Panc1 (cell line): ENCODE data around the gene OGFOD3. TPM values are rescaled to one million over a fixed set of nuclear protein-coding genes. Genes with fewer than 3 reads are reported as not detected.
A peak's percentile ranks its signal among the peaks of the same experiment; 100 is the strongest.

Source experiments
- ATAC-seq: fragments of 200-7000 bp; cut with Tn5 transposase; 2 replicates; pipeline ENCODE4 v1.9.1; 2020; ENCODE audit warnings: mild to moderate bottlenecking, moderate library complexity
- BruUV-seq: library from RNA; stranded (reverse); fragments of 400-500 nt; replicated peaks from 2 replicates; lab custom pipeline; 2021; lab: Mats Ljungman, UMichigan
- CTCF ChIA-PET: fragments of 300-600 bp; sonication (Branson Sonifier 250); formaldehyde crosslinking; loops from one replicate; lab custom pipeline; 2022; ENCODE audit warnings: antibody characterized with exemption; lab: Charles Lee
- POLR2A ChIA-PET: fragments of 300-600 bp; sonication (Branson Sonifier 250); formaldehyde crosslinking; loops from one replicate; lab custom pipeline; 2022; ENCODE audit warnings: antibody characterized with exemption; lab: Charles Lee
- DNase-seq: peaks from one replicate; pipeline ENCODE4 v3.0.0-alpha.2; 2010; ENCODE audit warnings: low read depth, low spot score
- H3K27ac ChIP-seq: 2 replicates; pipeline ENCODE4 v1.5.1; 2011; ENCODE audit warnings: mild to moderate bottlenecking, low read length, inconsistent platforms
- H3K27me3 ChIP-seq: fragments of 200-500 bp; sonication (Bioruptor generic); 2 replicates; pipeline ENCODE4 v1.6.0; 2014; ENCODE audit warnings: low read length, inconsistent platforms; ENCODE audit not compliant: control insufficient read depth, insufficient read depth
- H3K36me3 ChIP-seq: fragments of 200-500 bp; sonication (Bioruptor generic); 2 replicates; pipeline ENCODE4 v1.5.1; 2014; ENCODE audit warnings: inconsistent platforms, mild to moderate bottlenecking, low read length, moderate library complexity; ENCODE audit not compliant: control insufficient read depth, insufficient read depth
- H3K4me1 ChIP-seq: 2 replicates; pipeline ENCODE4 v1.5.1; 2011; ENCODE audit warnings: inconsistent platforms, mild to moderate bottlenecking, low read length, moderate library complexity; ENCODE audit not compliant: control insufficient read depth, insufficient read depth
- H3K4me3 ChIP-seq, 2 experiments: 2 replicates each; pipeline ENCODE4 v1.5.1; 2011 to 2012; ENCODE audit warnings: low read depth in 2 of 2, low read length in 2 of 2, mild to moderate bottlenecking in 2 of 2, inconsistent platforms in 1 of 2, moderate library complexity in 1 of 2
- H3K9me3 ChIP-seq: fragments of 200-500 bp; sonication (Bioruptor generic); 2 replicates; pipeline ENCODE4 v1.5.1; 2014; ENCODE audit warnings: low read depth, mild to moderate bottlenecking, inconsistent platforms, low read length, moderate library complexity; ENCODE audit not compliant: control insufficient read depth, insufficient read depth
- CTCF ChIP-seq: fragments of 450-650 bp; IDR thresholded peaks from 2 replicates; pipeline ENCODE4 v1.5.1; 2017; ENCODE audit warnings: mild to moderate bottlenecking
- POLR2AphosphoS5 ChIP-seq: IDR thresholded peaks from 2 replicates; pipeline ENCODE4 v1.6.1; 2012; ENCODE audit warnings: mild to moderate bottlenecking, low read depth, low read length, moderate library complexity
- REST ChIP-seq, 2 experiments: IDR thresholded peaks; 2 replicates each; pipeline ENCODE4 v1.6.1; 2011 to 2012; ENCODE audit warnings: low read depth in 2 of 2, control low read depth in 1 of 2, low read length in 1 of 2, mild to moderate bottlenecking in 1 of 2, moderate library complexity in 1 of 2; ENCODE audit not compliant: insufficient read depth in 1 of 2
- SIN3A ChIP-seq: IDR thresholded peaks from 2 replicates; pipeline ENCODE4 v1.6.1; 2012; ENCODE audit warnings: low read depth, mild to moderate bottlenecking, low read length, moderate library complexity, borderline replicate concordance; ENCODE audit not compliant: insufficient read depth
- TCF7L2 ChIP-seq: IDR thresholded peaks from 2 replicates; pipeline ENCODE4 v1.6.1; 2011; ENCODE audit warnings: mild to moderate bottlenecking, low read depth, low read length, inconsistent platforms
- in situ Hi-C: cut with HindIII; loops from 2 replicates; pipeline ENCODE4 v1.10.0; 2016; ENCODE audit warnings: low sequenced_read_pairs, low pct_unique_long_range_greater_than_20kb
- intact Hi-C: fragments of 100-400 bp; cut with micrococcal nuclease; formaldehyde crosslinking; loops from one replicate; pipeline ENCODE4 v1.10.0; 2022; ENCODE audit not compliant: unreplicated experiment
- total RNA-seq: library from RNA; stranded (reverse); gene quantifications from one replicate; pipeline ENCODE4 v1.2.1, GENCODE V29; 2021; ENCODE audit not compliant: unreplicated experiment

The OGFOD3 gene
- total RNA-seq, 1 experiment from 2014 or later, result 53.9 TPM

- DNase-seq (no peak), ATAC-seq (no peak)
- intact Hi-C loops, result no loop called here
- Histone ChIP-seq H3K27ac (no peak overlapping the region), H3K4me3 (no peak overlapping the region), H3K36me3 (peaks cover 3% of the 10 kb centered on the region; the same call in 1 of the 2 replicates), H3K27me3 (no peaks in the 10 kb centered on the region), H3K9me3 (no peaks in the 10 kb centered on the region), H3K4me1 (peaks cover 18% of the 10 kb centered on the region)
- in situ Hi-C loops, result loop anchor here (5.0 kb wide), 1 partner anchor 69 kb away; no protein-coding TSS in a partner anchor
- POLR2A ChIA-PET, result no interaction called here
- BruUV-seq, result no TSS peak
- TF ChIP-seq POLR2AphosphoS5 (no peak), REST (IDR thresholded peaks at IDR 0.05; ENCODE audit: insufficient read depth in 1 of 2, low read depth in 2 of 2, low read length in 1 of 2) (no peak), SIN3A (no peak)
- CTCF ChIA-PET, result interaction anchor here (0.6 kb wide), 1 partner anchor 122 kb away, joined by 3 read pairs; no protein-coding TSS in a partner anchor
Measured at GRCh38 chr17:82416771-82417170, 1.6 kb downstream of the OGFOD3 start.

GRCh38 chr17:82416264-82416663 lies 2.1 kb downstream of the OGFOD3 start:
- ATAC-seq (no peak), DNase-seq (no peak)
- in situ Hi-C loops, result loop anchor here (5.0 kb wide), 1 partner anchor 69 kb away; no protein-coding TSS in a partner anchor
- peaks cover 18% of the 10 kb centered on the region for H3K4me1 ChIP-seq
- no peak overlapping the region for H3K4me3 ChIP-seq
- POLR2A ChIA-PET, result no interaction called here
- no peaks in the 10 kb centered on the region for H3K9me3 ChIP-seq
- BruUV-seq, result no TSS peak
- no peak overlapping the region for H3K27ac ChIP-seq
- CTCF ChIA-PET, result no interaction called here
- H3K27me3 ChIP-seq, result no peaks in the 10 kb centered on the region
- intact Hi-C loops, result no loop called here
- TF ChIP-seq CTCF (no peak), POLR2AphosphoS5 (no peak), TCF7L2 (no peak), SIN3A (no peak), REST (IDR thresholded peaks at IDR 0.05; ENCODE audit: insufficient read depth in 1 of 2, low read depth in 2 of 2, low read length in 1 of 2) (0 out of 4 replicates have a peak, but pooled peaks of 1 of the 2 experiments have one; percentile 23)
- H3K36me3 ChIP-seq, result peaks cover 3% of the 10 kb centered on the region; the same call in 1 of the 2 replicates
